GM06990 (cell line): ENCODE measurements around the gene CMAS.
A peak's percentile ranks its signal among the peaks of the same experiment; 100 is the strongest.
"Not testable (repeated sequence)": the region's sequence is repeated elsewhere in the genome, so short reads cannot be mapped to it uniquely, and the experiment has no call there.

ENCODE experiments used
- DNase-seq: peaks from one replicate; pipeline ENCODE4 v3.0.0-alpha.2; 2011; ENCODE audit not compliant: insufficient read length; ENCODE audit errors: extremely low read depth
- H3K27me3 ChIP-seq: replicated peaks from 2 replicates; pipeline ENCODE4 v1.6.0; 2011; ENCODE audit warnings: low read length; ENCODE audit not compliant: control insufficient read depth, insufficient read depth
- H3K36me3 ChIP-seq: 2 replicates; pipeline ENCODE4 v1.5.1; 2011; ENCODE audit warnings: low read length; ENCODE audit not compliant: control insufficient read depth, insufficient read depth
- H3K4me3 ChIP-seq: replicated peaks from 2 replicates; pipeline ENCODE4 v1.5.1; 2011; ENCODE audit warnings: low read depth, mild to moderate bottlenecking, control low read depth, low read length
- TF ChIP-seq, protein P1 (sequence below): IDR thresholded peaks from 2 replicates; pipeline ENCODE4 v1.5.1; 2011; ENCODE audit warnings: low read length, control low read depth, mild to moderate bottlenecking, inconsistent platforms; ENCODE audit not compliant: insufficient read depth, poor library complexity, severe bottlenecking

The CMAS gene

DNA sequence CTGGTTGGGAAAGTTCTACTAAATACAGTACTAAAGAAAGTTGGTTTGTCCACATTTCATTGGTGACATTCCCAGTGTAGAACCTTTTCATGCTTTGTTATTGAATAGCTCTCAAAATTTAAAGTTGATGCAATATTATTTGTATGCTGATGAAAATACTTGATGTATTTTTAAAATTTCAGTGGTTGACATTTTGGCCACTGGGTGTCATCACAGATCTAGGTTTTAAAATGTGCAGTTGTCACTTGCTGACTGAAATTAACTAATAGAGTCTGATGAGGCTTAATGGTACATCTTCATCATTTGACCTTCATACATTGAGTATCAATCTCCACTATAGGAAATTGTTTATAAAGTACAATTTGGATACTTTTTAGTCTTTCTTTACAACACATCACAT lies 37.1 kb downstream of the CMAS start:
- Histone ChIP-seq H3K4me3 (no peak overlapping the region), H3K27me3 (no peaks in the 10 kb centered on the region), H3K36me3 (no peaks in the 10 kb centered on the region)
- DNase-seq = no peak
- TF ChIP-seq, protein P1, sequence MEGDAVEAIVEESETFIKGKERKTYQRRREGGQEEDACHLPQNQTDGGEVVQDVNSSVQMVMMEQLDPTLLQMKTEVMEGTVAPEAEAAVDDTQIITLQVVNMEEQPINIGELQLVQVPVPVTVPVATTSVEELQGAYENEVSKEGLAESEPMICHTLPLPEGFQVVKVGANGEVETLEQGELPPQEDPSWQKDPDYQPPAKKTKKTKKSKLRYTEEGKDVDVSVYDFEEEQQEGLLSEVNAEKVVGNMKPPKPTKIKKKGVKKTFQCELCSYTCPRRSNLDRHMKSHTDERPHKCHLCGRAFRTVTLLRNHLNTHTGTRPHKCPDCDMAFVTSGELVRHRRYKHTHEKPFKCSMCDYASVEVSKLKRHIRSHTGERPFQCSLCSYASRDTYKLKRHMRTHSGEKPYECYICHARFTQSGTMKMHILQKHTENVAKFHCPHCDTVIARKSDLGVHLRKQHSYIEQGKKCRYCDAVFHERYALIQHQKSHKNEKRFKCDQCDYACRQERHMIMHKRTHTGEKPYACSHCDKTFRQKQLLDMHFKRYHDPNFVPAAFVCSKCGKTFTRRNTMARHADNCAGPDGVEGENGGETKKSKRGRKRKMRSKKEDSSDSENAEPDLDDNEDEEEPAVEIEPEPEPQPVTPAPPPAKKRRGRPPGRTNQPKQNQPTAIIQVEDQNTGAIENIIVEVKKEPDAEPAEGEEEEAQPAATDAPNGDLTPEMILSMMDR = peak; percentile 29

DNA sequence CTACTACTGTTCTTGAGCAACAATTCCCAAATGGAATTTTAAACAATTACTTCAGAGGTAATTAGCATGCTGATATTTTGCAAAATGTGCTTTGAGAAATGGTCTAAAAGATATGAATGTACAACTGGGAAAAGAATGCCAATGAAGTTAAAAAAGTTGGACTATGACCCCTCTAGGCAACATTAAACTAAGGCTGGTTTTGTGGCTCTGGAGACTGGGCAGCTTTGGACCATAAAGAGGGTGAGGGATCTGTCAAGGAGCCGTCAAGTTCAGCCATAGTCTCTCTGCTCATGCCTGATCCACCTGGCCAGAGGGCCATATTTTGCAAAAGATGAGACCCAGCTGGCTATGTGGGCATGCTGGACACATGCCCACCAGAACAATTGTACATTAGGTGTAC lies 38.8 kb downstream of the CMAS start:
- no peaks in the 10 kb centered on the region for H3K36me3 ChIP-seq

DNA sequence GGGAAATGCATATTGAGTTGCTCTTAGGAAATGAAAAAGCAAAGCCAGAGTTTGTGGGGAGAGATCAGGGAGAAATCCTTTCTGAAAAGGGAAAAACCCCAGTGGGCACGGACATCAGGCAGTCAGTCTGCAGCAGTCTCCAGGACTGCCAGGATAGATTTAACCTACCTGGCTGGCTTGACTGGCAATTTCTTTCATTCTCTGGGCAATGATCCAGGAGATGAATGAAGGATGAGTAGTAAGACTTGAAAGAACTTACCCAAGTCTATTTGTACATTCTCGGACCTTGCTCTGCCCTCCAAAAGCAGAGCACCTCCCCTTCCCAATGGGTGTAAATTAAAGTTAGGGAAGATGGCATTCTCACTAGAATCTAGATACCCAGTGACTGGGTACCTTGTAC lies 42.9 kb downstream of the CMAS start:
- Histone ChIP-seq H3K36me3 (no peaks in the 10 kb centered on the region), H3K4me3 (no peak overlapping the region), H3K27me3 (no peaks in the 10 kb centered on the region)
- no peak for DNase-seq
- TF ChIP-seq, protein P1 = no peak

More for the DNA sequence above, 38.8 kb downstream of the CMAS start:
- TF ChIP-seq, protein P1 = no peak
- H3K4me3 ChIP-seq = no peak overlapping the region
- no peak for DNase-seq
- no peaks in the 10 kb centered on the region for H3K27me3 ChIP-seq

DNA sequence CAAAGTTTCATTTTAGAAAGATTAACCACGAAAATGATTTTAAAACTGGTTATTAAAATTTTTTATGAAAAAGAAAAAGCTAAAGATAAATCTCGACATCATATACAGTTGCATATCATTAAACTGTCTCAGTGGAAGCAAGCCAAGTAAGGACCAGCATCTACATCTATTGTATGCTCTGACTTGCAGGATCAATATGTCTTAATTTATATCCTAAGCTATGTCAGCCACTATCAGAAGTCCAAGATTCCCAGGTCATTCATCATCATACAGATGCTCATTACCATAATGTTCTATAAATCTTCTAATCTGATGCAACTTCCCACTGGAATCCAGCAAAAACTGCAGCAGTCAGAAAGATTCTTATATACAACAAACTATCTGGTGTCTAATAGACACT lies 43.5 kb downstream of the CMAS start:
- Histone ChIP-seq H3K36me3 (no peaks in the 10 kb centered on the region), H3K4me3 (no peak overlapping the region), H3K27me3 (no peaks in the 10 kb centered on the region)
- DNase-seq = no peak
- TF ChIP-seq, protein P1 = no peak

DNA sequence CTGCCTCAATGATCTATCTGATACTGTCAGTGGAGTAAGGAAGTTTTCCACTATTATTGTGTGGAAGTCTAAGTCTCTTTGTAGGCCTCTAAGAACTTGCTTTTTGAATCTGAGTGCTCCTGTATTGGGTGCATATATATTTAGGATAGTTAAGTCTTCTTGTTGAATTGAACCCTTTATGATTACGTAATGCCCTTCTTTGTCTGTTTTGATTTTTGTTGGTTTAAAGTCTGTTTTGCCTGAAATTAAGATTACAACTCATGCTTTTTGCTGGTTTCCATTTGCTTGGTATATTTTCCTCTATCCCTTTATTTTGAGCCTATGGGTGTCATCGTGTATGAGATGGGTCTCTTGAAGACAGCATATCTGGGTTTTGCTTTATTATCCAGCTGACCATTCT lies 53.0 kb downstream of the CMAS start:
- DNase-seq, H3K36me3 ChIP-seq: not testable (repeated sequence)

DNA sequence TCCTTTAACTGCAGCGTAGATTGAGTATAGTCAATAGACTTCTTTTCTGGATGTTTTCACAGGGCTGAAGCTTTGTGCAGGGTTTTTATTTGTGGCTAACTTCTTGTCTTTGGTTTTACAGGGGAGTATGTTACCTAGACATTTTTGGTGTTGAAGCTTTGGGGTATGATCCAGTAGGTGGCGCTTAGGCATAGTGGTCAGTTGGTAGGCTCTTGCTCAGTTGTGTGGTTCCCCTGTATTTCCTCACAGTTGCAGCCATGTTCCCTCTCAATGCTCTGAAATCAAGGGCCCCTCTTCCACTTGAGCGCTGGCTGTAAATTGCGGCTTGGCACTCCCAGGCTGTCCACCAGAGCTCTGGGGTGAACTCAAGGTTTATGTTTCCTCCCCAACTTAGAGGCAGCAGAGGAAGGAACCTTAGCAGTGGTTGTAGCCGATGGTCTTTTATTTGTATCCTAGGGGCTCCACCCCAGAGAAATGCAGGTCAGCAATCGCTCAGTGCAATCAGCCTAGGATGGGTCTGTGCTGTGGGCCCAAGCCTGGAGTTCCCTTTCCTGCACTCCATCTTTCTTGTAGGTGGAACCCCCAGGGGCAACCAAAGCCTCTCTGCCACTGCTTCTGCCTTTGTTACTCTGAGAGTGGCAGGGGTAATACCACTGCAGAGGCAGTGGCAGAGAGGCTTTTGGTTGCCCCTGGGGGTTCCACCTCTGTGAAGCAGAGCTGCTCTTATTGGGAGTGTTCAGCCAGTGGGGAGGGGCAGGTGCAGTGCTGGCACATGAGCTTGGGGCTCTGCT lies 55.1 kb downstream of the CMAS start:
- no peaks in the 10 kb centered on the region for H3K27me3 ChIP-seq

More for the DNA sequence above, 53.0 kb downstream of the CMAS start:
- H3K27me3 ChIP-seq, H3K4me3 ChIP-seq: not testable (repeated sequence)

More for the DNA sequence above, 55.1 kb downstream of the CMAS start:
- peak; percentile 13 for DNase-seq
- Histone ChIP-seq H3K36me3 (no peaks in the 10 kb centered on the region), H3K4me3 (no peak overlapping the region)
- TF ChIP-seq, protein P1 = peak; percentile 67
